Smooth muscle cell (in vitro differentiated cells): ENCODE data around the gene USH1C. TPM values are rescaled to one million over a fixed set of nuclear protein-coding genes. Genes with fewer than 3 reads are reported as not detected.

Experiments used
- DNase-seq: peaks from one replicate; lab custom pipeline; 2025; ENCODE audit not compliant: unreplicated experiment; lab: John Stamatoyannopoulos, UW
- H2AFZ ChIP-seq: fragments of 200-600 bp; sonication (generic); 2 replicates; pipeline ENCODE4 v1.6.0; 2016; ENCODE audit warnings: antibody characterized with exemption, low read depth, mild to moderate bottlenecking
- H3F3A ChIP-seq: fragments of 200-600 bp; sonication (generic); 2 replicates; pipeline ENCODE4 v1.6.0; 2017; ENCODE audit warnings: antibody characterized with exemption, low read depth
- H3K27ac ChIP-seq: fragments of 200-600 bp; sonication (generic); 2 replicates; pipeline ENCODE4 v1.5.1; 2016; ENCODE audit warnings: low read depth, mild to moderate bottlenecking
- H3K27me3 ChIP-seq: fragments of 200-600 bp; sonication (generic); 2 replicates; pipeline ENCODE4 v1.6.1; 2016; ENCODE audit warnings: low read depth, mild to moderate bottlenecking
- H3K36me3 ChIP-seq: fragments of 200-600 bp; sonication (generic); 2 replicates; pipeline ENCODE4 v1.5.1; 2016; ENCODE audit warnings: low read depth
- H3K4me1 ChIP-seq: fragments of 200-600 bp; sonication (generic); 2 replicates; pipeline ENCODE4 v1.5.1; 2016; ENCODE audit warnings: low read depth
- H3K4me2 ChIP-seq: fragments of 200-600 bp; sonication (generic); 2 replicates; pipeline ENCODE4 v1.6.0; 2016; ENCODE audit warnings: mild to moderate bottlenecking
- H3K4me3 ChIP-seq: fragments of 200-600 bp; sonication (generic); 2 replicates; pipeline ENCODE4 v1.5.1; 2016; ENCODE audit warnings: mild to moderate bottlenecking
- H3K79me2 ChIP-seq: fragments of 200-600 bp; sonication (generic); 2 replicates; pipeline ENCODE4 v1.6.0; 2016; ENCODE audit warnings: low read depth, mild to moderate bottlenecking
- H3K9ac ChIP-seq: fragments of 200-600 bp; sonication (generic); 2 replicates; pipeline ENCODE4 v1.6.0; 2016; ENCODE audit warnings: low read depth
- H3K9me3 ChIP-seq: fragments of 200-600 bp; sonication (generic); replicated peaks from 2 replicates; pipeline ENCODE4 v1.5.1; 2016; ENCODE audit warnings: low read depth
- H4K20me1 ChIP-seq: fragments of 200-600 bp; sonication (generic); 2 replicates; pipeline ENCODE4 v1.6.0; 2016; ENCODE audit warnings: low read depth
- CTCF ChIP-seq: fragments of 200-600 bp; sonication (generic); IDR thresholded peaks from 2 replicates; pipeline ENCODE4 v1.5.1; 2017; ENCODE audit warnings: borderline replicate concordance, mild to moderate bottlenecking, antibody characterized with exemption; ENCODE audit not compliant: insufficient read depth, poor library complexity, severe bottlenecking
- WGBS: methylation state at CpG from one replicate; pipeline ENCODE4 v1.1.7; 2016; ENCODE audit warnings: low lambda C conversion rate; 5-methylcytosine and 5-hydroxymethylcytosine counted together
- polyA plus RNA-seq: library from polyadenylated mRNA; unstranded; fragments of >200 nt; fragmentation: Nextera tagmentation; extraction: Ambion mirVana; gene quantifications from 2 replicates; pipeline ENCODE4 v1.2.1, GENCODE V29; 2016
- total RNA-seq: library from RNA; depleted of rRNA; stranded (reverse); fragments of >200 nt; gene quantifications from 2 replicates; pipeline ENCODE4 v1.2.3, GENCODE V29; 2014

The USH1C gene
- total and polyA plus RNA-seq, 2 experiments from 2014 or later: not detected

DNA sequence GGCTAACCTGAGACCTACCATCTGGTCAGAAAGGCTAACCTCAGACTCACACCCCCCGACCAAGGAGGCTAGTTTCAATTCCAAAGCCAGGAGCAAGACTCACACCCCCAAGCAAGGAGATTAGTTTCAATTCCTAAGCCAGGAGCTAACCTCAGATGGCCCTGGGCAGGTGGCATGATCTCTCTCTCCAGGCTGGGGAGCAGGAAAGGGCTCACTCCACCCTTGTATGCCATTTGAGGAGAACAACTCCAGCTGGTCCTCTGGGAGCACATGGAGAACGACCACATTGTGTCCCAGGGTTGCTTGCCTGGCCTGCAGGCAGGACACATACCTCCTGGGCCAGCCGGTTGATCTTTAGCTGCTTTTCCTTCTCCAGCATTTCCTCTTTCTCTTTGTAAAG is 32.6 kb downstream of the USH1C start:
- no peak overlapping the region for H3K27ac ChIP-seq
- no peaks in the 10 kb centered on the region for H3K4me1 ChIP-seq
- 64% methylated on average over 3 of the region's 3 CpGs for WGBS

GRCh38 chr11:17510507-17511206 is 33.6 kb downstream of the USH1C start:
- no peaks in the 10 kb centered on the region for H3F3A ChIP-seq
- H3K79me2 ChIP-seq: no peaks in the 10 kb centered on the region

More for the DNA sequence above, 32.6 kb downstream of the USH1C start:
- H3F3A ChIP-seq: no peaks in the 10 kb centered on the region
- no peaks in the 10 kb centered on the region for H3K79me2 ChIP-seq
- no peak for DNase-seq
- H3K9ac ChIP-seq: no peak overlapping the region
- H3K9me3 ChIP-seq: no peaks in the 10 kb centered on the region
- H3K36me3 ChIP-seq: no peaks in the 10 kb centered on the region
- no peaks in the 10 kb centered on the region for H4K20me1 ChIP-seq
- no peak for TF ChIP-seq CTCF
- H3K4me3 ChIP-seq: no peak overlapping the region
- peaks cover 28% of the 10 kb centered on the region for H3K27me3 ChIP-seq
- H2AFZ ChIP-seq: no peak overlapping the region
- no peak overlapping the region for H3K4me2 ChIP-seq

DNA sequence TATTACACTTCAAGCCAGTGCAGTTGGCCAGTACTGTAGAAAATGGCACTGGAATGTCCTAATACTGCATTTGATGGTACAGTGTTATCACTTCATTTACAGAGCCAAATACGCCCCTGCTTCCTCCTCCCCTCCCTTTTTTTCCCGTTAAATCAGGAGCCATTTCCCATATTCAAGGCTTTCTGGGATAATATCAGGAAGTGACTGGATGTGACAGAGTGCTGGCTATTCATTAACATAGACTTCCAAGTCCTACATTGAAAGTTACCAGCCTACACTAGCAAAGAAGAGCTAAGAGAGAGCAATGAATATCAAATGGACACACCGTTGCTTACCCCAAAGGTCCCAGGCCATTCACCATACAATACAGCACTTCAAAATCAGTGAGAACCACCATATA is 35.4 kb downstream of the USH1C start:
- Histone ChIP-seq H3K9me3 (no peaks in the 10 kb centered on the region), H3K4me2 (no peak overlapping the region), H3K4me3 (no peak overlapping the region), H3F3A (no peaks in the 10 kb centered on the region), H4K20me1 (no peaks in the 10 kb centered on the region), H3K4me1 (no peaks in the 10 kb centered on the region), H3K9ac (no peak overlapping the region), H3K27me3 (peaks cover 40% of the 10 kb centered on the region), H2AFZ (no peak overlapping the region), H3K79me2 (no peaks in the 10 kb centered on the region), H3K36me3 (no peaks in the 10 kb centered on the region), H3K27ac (no peak overlapping the region)
- 64% methylated on average over 3 of the region's 3 CpGs for WGBS
- DNase-seq: no peak
- no peak for TF ChIP-seq CTCF

More at GRCh38 chr11:17510507-17511206, 33.6 kb downstream of the USH1C start:
- WGBS: 72% methylated on average over 4 of the region's 4 CpGs
- TF ChIP-seq CTCF: no peak
- DNase-seq: no peak
- no peak overlapping the region for H3K4me2 ChIP-seq
- H4K20me1 ChIP-seq: no peaks in the 10 kb centered on the region
- H3K9ac ChIP-seq: no peak overlapping the region
- no peaks in the 10 kb centered on the region for H3K36me3 ChIP-seq
- H3K4me1 ChIP-seq: no peaks in the 10 kb centered on the region
- H2AFZ ChIP-seq: no peak overlapping the region
- no peak overlapping the region for H3K27ac ChIP-seq
- H3K4me3 ChIP-seq: no peak overlapping the region
- H3K9me3 ChIP-seq: no peaks in the 10 kb centered on the region
- H3K27me3 ChIP-seq: peaks cover 36% of the 10 kb centered on the region

DNA sequence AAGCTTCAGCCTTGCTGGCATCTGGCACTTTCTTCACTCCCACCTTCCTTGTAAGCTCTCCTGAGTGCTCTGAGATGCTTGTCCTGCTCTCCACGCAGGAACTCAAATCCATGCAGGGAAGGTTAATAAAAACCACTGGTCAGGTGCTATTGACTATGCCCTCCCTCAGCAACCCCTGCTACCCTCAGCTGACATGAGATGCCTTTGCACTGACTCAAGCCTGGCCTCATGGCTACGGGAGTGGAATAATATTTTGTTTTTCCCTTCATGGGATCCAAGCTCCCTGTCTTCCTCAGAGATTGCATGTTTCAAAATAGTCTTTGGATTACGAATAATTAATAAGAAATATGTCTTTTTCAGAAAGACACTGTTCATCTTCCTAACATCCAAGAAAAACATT is 35.9 kb downstream of the USH1C start:
- Histone ChIP-seq H3K4me3 (no peak overlapping the region), H3K79me2 (no peaks in the 10 kb centered on the region), H3F3A (no peaks in the 10 kb centered on the region), H3K36me3 (no peaks in the 10 kb centered on the region), H3K4me2 (no peak overlapping the region), H3K4me1 (no peaks in the 10 kb centered on the region), H2AFZ (no peak overlapping the region), H3K27me3 (peaks cover 40% of the 10 kb centered on the region), H4K20me1 (no peaks in the 10 kb centered on the region), H3K27ac (no peak overlapping the region), H3K9ac (no peak overlapping the region), H3K9me3 (no peaks in the 10 kb centered on the region)
- TF ChIP-seq CTCF: no peak
- 71% methylated on average over 3 of the region's 3 CpGs for WGBS
- no peak for DNase-seq
